NCI-H1048 (cell line): ENCODE results near the gene ETNPPL.
"Not testable (repeated sequence)": the region's sequence is repeated elsewhere in the genome, so short reads cannot be mapped to it uniquely, and the experiment has no call there.

ENCODE experiments used
- DNase-seq: peaks from one replicate; lab custom pipeline; 2025; lab: John Stamatoyannopoulos, UW

Gene ETNPPL

GRCh38 chr4:108754327-108754726 lies 8.5 kb downstream of the ETNPPL start:
- no peak for DNase-seq

- no peak for DNase-seq
Observed at GRCh38 chr4:108751321-108751720, 11.5 kb downstream of the ETNPPL start.

GRCh38 chr4:108749119-108749518 lies 13.7 kb downstream of the ETNPPL start:
- DNase-seq: no peak

- DNase-seq: no peak
Observed at GRCh38 chr4:108746511-108746910, 16.3 kb downstream of the ETNPPL start.

- no peak for DNase-seq
Observed at GRCh38 chr4:108744307-108744706, 18.5 kb downstream of the ETNPPL start.

- DNase-seq: no peak
Observed at GRCh38 chr4:108742451-108743420, 20.1 kb downstream of the ETNPPL start.

- no peak for DNase-seq
Observed at GRCh38 chr4:108738003-108738706, 24.7 kb downstream of the ETNPPL start.

GRCh38 chr4:108731006-108731405 lies 31.8 kb downstream of the ETNPPL start:
- DNase-seq: no peak

GRCh38 chr4:108730579-108730978 lies 32.3 kb downstream of the ETNPPL start:
- no peak for DNase-seq

GRCh38 chr4:108729731-108730130 lies 33.1 kb downstream of the ETNPPL start:
- DNase-seq: no peak

GRCh38 chr4:108725457-108725856 lies 37.4 kb downstream of the ETNPPL start:
- no peak for DNase-seq

- no peak for DNase-seq
Observed at GRCh38 chr4:108717386-108717785, 45.5 kb downstream of the ETNPPL start.

GRCh38 chr4:108716340-108716739 lies 46.5 kb downstream of the ETNPPL start:
- no peak for DNase-seq

- no peak for DNase-seq
Observed at GRCh38 chr4:108714880-108715279, 48.0 kb downstream of the ETNPPL start.

GRCh38 chr4:108710578-108710977 lies 52.3 kb downstream of the ETNPPL start:
- DNase-seq: not testable (repeated sequence)

GRCh38 chr4:108709722-108710121 lies 53.1 kb downstream of the ETNPPL start:
- DNase-seq: no peak

GRCh38 chr4:108709234-108709633 lies 53.6 kb downstream of the ETNPPL start:
- DNase-seq: no peak

GRCh38 chr4:108706289-108706688 lies 56.6 kb downstream of the ETNPPL start:
- no peak for DNase-seq

GRCh38 chr4:108703966-108704365 lies 58.9 kb downstream of the ETNPPL start:
- DNase-seq: no peak

GRCh38 chr4:108703370-108703769 lies 59.5 kb downstream of the ETNPPL start:
- no peak for DNase-seq

- DNase-seq: no peak
Observed at GRCh38 chr4:108702960-108703359, 59.9 kb downstream of the ETNPPL start.

- DNase-seq: no peak
Observed at GRCh38 chr4:108700081-108700757, 62.6 kb downstream of the ETNPPL start.

- DNase-seq: no peak
Observed at GRCh38 chr4:108696160-108696559, 66.7 kb downstream of the ETNPPL start.
